Measurements from ENCODE around the gene CSH2.
A peak's percentile ranks its signal among the peaks of the same experiment; 100 is the strongest.

The CSH2 gene

GRCh38 chr17:63833026-63833740, 40.3 kb downstream of the CSH2 start:
- no peak for DNase-seq

DNA sequence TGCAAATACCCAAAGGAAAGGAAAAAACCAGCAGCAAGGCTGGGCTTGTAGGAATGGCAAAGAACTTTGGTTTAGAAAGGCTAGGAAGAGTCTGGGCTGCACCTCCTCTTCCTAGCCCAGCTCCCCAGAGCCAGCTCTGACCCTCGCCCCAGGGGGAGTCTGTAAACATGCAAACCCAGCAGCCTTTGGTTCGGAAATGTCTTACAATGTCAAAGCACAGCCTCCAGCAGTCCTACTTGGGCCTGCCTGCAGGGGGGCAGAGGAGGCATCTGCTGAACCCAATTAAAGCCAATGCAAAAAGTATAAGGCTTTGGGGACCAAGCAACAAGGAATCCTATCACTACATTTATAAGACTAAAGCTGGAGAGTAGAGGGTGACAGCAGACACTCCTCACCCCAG, 41.0 kb downstream of the CSH2 start:
- DNase-seq, result no peak

DNA sequence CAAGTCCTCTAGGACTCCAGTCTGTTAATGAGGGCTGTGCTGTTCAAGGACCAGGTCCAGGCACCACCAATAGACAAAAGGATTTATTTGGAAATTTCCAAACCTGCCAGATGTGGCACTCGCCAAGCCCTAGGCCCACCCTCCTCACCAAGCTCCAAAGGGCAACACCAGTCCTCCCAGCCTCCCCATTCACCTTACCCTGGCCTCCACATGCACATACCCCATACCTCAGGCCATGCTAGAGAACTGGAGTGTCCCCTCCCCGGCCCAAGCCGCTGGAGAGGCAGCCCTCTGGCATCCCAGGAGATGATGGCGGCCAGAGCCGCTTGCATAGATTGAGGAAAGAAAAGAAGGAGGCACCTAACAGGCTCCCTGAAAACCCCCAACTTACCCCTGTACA, 41.5 kb downstream of the CSH2 start:
- DNase-seq, result no peak

- no peak for DNase-seq
These were observed 42.0 kb downstream of the CSH2 start for GRCh38 chr17:63831505-63831904.

GRCh38 chr17:63830904-63831491, 42.5 kb downstream of the CSH2 start:
- no peak for DNase-seq

- DNase-seq, result no peak
These were observed 43.2 kb downstream of the CSH2 start for GRCh38 chr17:63830278-63830677.

- no peak for DNase-seq
These were observed 44.5 kb downstream of the CSH2 start for GRCh38 chr17:63828936-63829335.

DNA sequence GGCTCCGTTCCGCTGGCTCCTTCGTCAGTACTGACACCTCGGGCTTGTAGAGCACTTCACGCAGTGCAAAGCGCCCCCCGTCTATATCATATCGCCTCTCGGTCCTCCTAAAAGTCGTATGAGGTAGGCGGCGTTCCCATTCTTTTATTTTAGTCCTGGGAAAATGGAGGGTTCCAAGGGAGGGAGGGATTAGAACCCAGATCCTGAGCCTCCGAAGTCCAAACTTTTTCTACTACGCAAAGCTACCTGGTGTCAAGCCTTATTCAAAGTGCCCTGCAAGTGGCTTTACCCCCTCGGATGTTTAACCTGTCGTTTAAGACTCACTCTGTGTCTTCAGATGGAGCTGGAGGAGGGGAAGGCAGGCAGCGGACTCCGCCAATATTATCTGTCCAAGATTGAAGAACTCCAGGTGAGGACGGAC, 45.7 kb downstream of the CSH2 start:
- DNase-seq, result no peak

DNA sequence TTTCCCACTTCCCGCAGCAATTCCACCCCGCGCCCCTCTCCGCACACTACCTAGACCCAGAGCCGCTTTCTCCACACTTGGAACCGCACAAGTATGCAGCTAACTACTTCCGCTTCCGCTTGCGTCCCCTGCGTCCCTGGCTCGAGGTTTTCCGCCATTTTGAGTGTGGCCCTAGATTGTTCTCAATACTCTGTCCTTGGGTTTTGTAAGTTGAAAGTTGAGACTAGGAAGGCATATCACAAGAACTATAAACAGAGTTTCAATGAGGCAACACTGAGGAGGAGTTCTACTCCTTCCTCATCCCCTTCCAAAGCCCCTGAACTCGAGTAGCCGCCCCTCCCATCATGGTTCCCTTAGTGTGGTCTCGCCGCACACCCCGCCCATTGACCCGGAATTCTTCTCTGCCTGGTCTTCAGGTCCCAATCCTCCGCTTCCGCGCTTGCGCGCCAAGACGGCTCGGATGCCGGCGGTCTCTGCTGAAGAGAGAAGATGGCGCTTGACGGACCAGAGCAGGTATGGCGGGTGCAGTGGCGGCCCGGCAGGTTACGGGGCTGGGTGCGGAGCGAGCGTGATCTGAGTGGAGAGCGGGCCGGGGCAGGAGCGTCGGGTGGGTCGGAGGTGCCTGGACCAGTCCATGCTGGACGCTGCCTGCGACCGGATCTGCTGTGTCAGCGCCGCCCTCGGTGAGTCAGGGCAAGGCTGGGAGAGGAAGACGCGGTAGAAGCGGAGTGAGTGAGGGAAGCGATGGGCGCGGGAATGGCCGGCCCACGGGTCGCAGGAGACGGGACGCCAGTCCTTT, 46.3 kb downstream of the CSH2 start, which contains the start of the genes FTSJ3 and PSMC5:
TSS of gene FTSJ3 (minus strand) at position 662 of the 799 bp plus-strand sequence. CDS start 761 bp downstream, outside the sequence.
TSS of gene PSMC5 (plus strand) at position 430 of the 799 bp plus-strand sequence. CDS start at position 490, 60 bp downstream.
- peak; percentile 97 for DNase-seq

GRCh38 chr17:63826468-63827001, 46.9 kb downstream of the CSH2 start:
- no peak for DNase-seq

GRCh38 chr17:63824362-63824761, 49.1 kb downstream of the CSH2 start:
- no peak for DNase-seq

DNA sequence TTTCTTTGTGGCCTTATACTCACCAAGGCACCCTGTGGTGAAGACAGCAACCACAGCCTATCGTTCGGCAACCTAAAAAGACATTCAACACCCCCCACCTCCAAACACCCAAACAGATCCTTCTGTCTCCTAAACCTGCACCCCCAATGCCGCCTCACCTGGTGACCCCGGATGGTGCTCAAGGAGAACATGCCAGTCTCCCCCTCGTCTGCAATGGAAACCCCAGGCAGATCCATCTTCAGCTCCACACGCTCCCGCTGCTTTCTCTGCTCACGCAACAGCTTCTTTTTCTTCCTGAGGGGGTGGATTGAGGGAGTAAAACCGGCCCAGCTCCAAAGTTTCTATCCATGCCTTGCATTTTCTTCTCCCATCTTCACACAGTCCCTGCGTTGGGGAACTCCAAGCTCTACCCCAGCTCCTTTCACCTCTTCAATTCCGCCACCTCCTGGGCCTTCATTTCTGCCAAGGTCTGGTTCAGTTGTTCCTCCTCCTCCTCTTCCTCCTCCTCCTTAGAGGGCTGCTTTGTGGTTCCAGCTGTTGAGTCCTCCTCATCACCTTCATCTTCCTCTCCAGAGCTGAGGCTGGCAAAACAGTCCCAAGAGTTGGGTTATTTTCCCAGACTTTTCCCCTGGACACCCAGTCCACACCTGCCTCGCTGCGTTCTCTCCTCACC, 49.7 kb downstream of the CSH2 start:
- no peak for DNase-seq

DNA sequence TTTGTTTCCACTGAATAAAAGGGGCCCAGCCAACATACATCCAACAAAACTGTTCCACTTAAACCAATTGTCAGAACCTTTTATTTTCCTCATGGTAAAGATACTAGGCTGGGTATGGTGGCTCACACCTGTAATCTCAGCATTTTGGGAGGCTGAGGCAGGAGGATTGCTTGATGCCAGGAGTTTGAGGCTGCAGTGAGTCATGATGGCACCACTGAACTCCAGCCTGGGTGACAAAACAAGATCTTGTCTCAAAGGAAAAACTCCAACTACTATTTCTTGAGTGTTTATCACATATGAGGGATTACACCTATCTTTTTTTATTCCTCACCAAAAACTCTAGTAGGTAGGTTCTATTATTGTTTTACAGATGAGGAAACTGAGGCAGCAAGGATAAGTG, 50.9 kb downstream of the CSH2 start:
- no peak for DNase-seq
